RWPE2 (cell line): Measurements from ENCODE around the gene ATRAID.

ENCODE experiments used
- ATAC-seq: fragments of 200-7000 bp; cut with Tn5 transposase; 3 replicates; pipeline ENCODE4 v1.9.1; 2021; ENCODE audit warnings: low read depth
- DNase-seq: peaks from one replicate; pipeline ENCODE4 v3.0.0-alpha.2; 2020; ENCODE audit warnings: low spot score
- H3K27ac ChIP-seq: fragments of 450-650 bp; 2 replicates; pipeline ENCODE4 v1.5.1; 2017; ENCODE audit warnings: mild to moderate bottlenecking; ENCODE audit not compliant: poor library complexity, severe bottlenecking
- H3K27me3 ChIP-seq: fragments of 250-450 bp; sonication (Bioruptor Pico); 2 replicates; pipeline ENCODE4 v1.5.1; 2021; ENCODE audit warnings: mild to moderate bottlenecking, moderate library complexity; ENCODE audit not compliant: insufficient read depth, poor library complexity, severe bottlenecking
- H3K36me3 ChIP-seq: fragments of 250-450 bp; sonication (Bioruptor Pico); 2 replicates; pipeline ENCODE4 v1.5.1; 2020; ENCODE audit warnings: low read depth, mild to moderate bottlenecking, moderate library complexity
- H3K4me1 ChIP-seq: fragments of 250-450 bp; sonication (Bioruptor Pico); 2 replicates; pipeline ENCODE4 v1.5.1; 2021; ENCODE audit warnings: mild to moderate bottlenecking, moderate library complexity; ENCODE audit not compliant: insufficient read depth, poor library complexity, severe bottlenecking
- H3K4me3 ChIP-seq: fragments of 250-450 bp; sonication (Bioruptor Pico); 2 replicates; pipeline ENCODE4 v1.5.1; 2021; ENCODE audit warnings: mild to moderate bottlenecking, moderate library complexity; ENCODE audit not compliant: severe bottlenecking
- H3K9me3 ChIP-seq: fragments of 250-450 bp; sonication (Bioruptor Pico); 2 replicates; pipeline ENCODE4 v1.5.1; 2021; ENCODE audit warnings: mild to moderate bottlenecking, moderate library complexity; ENCODE audit not compliant: severe bottlenecking
- TF ChIP-seq, protein P1 (sequence below): fragments of 450-650 bp; IDR thresholded peaks from one replicate; pipeline ENCODE4 v1.5.1; 2017; ENCODE audit warnings: mild to moderate bottlenecking, moderate library complexity; ENCODE audit not compliant: poor library complexity, severe bottlenecking

Gene ATRAID

DNA sequence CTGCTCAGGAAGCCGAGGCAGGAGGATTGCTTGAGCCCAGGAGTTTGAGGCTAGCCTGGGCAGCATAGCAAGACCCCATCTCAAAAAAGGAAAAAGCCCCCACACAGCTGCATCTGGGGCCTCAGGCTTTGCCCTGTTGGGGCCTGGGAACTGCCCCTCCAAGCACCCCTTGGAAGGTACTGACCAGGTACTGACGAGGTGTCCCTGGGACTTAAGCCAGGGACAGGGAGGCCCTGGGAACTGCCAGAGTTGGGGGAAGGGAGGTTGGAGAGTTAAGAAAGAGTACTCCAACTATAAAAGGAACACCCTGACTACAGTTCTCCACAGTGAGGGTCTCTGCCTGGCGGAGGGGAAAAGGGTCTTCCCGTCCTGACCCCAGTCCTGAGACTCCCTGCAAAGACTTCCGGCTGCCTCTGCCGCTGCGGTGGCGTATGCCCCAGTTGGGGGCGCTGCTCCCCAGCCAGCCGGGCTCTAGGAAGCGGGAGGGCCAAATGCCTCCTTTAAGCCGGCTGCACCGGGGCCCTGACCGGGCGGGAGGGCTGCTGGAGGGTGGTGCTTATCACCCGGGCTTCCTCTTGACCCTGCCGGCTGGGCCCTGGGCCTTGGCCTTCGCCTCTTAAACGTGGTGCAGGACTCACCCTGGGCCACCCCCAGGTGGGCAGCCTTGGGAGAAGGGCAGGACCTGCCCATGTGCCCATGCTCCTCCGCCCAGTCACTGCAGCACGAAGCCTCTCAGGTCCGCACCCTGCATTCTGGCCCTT lies 38.2 kb downstream of the ATRAID start:
- no peaks in the 10 kb centered on the region for H3K9me3 ChIP-seq
- no peaks in the 10 kb centered on the region for H3K27me3 ChIP-seq
- TF ChIP-seq, protein P1, sequence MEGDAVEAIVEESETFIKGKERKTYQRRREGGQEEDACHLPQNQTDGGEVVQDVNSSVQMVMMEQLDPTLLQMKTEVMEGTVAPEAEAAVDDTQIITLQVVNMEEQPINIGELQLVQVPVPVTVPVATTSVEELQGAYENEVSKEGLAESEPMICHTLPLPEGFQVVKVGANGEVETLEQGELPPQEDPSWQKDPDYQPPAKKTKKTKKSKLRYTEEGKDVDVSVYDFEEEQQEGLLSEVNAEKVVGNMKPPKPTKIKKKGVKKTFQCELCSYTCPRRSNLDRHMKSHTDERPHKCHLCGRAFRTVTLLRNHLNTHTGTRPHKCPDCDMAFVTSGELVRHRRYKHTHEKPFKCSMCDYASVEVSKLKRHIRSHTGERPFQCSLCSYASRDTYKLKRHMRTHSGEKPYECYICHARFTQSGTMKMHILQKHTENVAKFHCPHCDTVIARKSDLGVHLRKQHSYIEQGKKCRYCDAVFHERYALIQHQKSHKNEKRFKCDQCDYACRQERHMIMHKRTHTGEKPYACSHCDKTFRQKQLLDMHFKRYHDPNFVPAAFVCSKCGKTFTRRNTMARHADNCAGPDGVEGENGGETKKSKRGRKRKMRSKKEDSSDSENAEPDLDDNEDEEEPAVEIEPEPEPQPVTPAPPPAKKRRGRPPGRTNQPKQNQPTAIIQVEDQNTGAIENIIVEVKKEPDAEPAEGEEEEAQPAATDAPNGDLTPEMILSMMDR = no peak
- H3K4me1 ChIP-seq = no peaks in the 10 kb centered on the region
- no peak overlapping the region for H3K4me3 ChIP-seq
- no peak for DNase-seq
- no peaks in the 10 kb centered on the region for H3K36me3 ChIP-seq
- ATAC-seq = no peak
- no peak overlapping the region for H3K27ac ChIP-seq

DNA sequence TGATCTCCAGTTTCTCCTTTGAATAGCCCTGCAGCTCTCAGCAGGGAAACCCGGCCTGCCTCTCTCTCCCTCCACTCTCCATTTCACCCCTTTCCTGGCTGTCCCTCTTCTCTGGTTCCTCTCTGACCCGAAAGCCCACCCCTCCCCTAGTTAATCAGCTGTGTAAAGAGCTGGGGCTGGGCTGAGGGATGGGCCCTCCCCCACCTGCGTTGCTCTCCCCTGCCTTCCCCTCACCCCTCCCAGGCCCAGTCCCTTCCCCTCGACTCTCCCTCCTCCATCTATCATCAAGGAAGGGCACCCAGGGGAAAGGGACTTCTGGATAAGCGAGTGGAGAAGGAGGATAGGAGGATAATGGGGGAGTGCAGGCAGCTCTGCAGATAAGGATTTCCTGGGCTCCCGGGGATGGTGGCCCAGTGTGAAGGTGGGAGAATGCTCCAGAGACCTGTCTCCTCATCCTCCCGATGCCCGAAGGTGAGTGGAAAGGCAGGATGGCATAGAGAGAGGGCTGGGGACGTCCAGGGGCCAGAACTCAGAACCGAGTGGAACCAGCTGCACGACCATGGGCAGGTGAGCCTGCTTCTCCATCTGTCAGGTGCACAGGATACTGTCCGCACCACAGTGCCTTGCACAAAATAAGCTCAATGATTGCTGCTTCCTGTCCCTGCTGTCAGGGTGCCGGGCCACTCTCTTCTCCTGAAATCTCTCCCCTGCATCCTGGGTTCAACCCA lies 39.0 kb downstream of the ATRAID start:
- Histone ChIP-seq H3K4me3 (no peak overlapping the region), H3K36me3 (no peaks in the 10 kb centered on the region), H3K27ac (no peak overlapping the region), H3K27me3 (no peaks in the 10 kb centered on the region), H3K4me1 (no peaks in the 10 kb centered on the region), H3K9me3 (no peaks in the 10 kb centered on the region)
- DNase-seq = no peak
- ATAC-seq = no peak
- TF ChIP-seq, protein P1 = no peak

DNA sequence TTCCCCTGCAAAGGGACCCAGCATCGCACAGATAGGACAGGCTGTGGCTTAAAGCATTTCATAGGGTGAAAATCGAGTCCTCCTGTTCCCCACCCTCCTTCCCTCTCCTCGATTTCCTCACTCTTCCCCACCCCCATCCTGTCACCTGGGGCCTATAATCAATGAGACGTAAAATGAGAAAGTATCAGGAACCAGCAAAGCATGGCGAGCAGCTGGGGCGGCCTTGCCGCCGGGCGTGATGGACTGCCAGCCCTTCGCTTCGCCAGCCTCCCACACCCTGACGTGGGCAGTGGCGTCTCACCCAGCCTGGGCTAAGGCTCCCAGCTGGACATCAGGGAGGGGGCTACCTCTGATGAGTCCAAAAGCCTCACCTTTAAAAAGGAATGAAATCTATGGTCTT lies 39.9 kb downstream of the ATRAID start:
- Histone ChIP-seq H3K27me3 (no peaks in the 10 kb centered on the region), H3K4me3 (no peak overlapping the region), H3K9me3 (no peaks in the 10 kb centered on the region), H3K36me3 (no peaks in the 10 kb centered on the region), H3K4me1 (no peaks in the 10 kb centered on the region), H3K27ac (no peak overlapping the region)
- DNase-seq = no peak
- TF ChIP-seq, protein P1 = no peak
- no peak for ATAC-seq

DNA sequence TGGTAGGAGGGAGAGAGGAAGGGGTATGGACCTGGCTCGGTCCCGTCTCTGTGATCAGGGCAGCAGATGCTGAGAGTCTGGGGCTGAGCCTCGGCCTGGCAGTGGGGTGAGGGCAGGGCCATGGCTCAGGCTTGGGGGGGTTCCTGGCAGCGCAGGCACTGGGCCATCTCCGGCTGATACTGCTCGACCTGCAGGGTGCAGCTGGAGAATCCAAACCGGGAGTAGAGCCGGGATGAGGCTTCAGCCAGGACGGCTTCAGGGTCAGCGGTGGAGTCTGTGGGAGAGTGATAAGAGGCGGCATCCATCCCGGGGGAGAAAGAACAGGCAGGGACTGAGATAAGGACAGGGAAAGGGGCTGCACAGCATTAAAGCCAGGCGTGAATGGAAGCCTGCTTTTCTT lies 43.3 kb downstream of the ATRAID start:
- no peak for ATAC-seq

More for the DNA sequence above, 43.3 kb downstream of the ATRAID start:
- no peak for DNase-seq
- no peak overlapping the region for H3K27ac ChIP-seq
- TF ChIP-seq, protein P1 = no peak
- no peaks in the 10 kb centered on the region for H3K36me3 ChIP-seq
- no peak overlapping the region for H3K4me3 ChIP-seq
- no peaks in the 10 kb centered on the region for H3K9me3 ChIP-seq
- H3K4me1 ChIP-seq = no peaks in the 10 kb centered on the region
- peaks cover 2% of the 10 kb centered on the region for H3K27me3 ChIP-seq
